HEK293T (cell line): Measurements from ENCODE around the gene SLC5A1.

ENCODE experiments used
- CTCF ChIA-PET: fragments of 350-600 bp; formaldehyde crosslinking; extraction: SDS; loops from one replicate; lab custom pipeline; 2021; ENCODE audit warnings: antibody characterized with exemption, inconsistent platforms; lab: Yijun Ruan, JAX
- POLR2A ChIA-PET: fragments of 350-600 bp; formaldehyde crosslinking; extraction: SDS; loops from one replicate; lab custom pipeline; 2020; ENCODE audit warnings: antibody characterized with exemption, inconsistent platforms; lab: Yijun Ruan, JAX
- DNase-seq: peaks from one replicate; pipeline ENCODE4 v3.0.0; 2012; ENCODE audit warnings: mixed read lengths; ENCODE audit errors: extremely low spot score
- ARNT ChIP-seq: fragments of 450-650 bp; IDR thresholded peaks from 2 replicates; pipeline ENCODE4 v1.6.1; 2017; ENCODE audit warnings: mild to moderate bottlenecking
- BHLHE40 ChIP-seq: fragments of 450-650 bp; IDR thresholded peaks from 2 replicates; pipeline ENCODE4 v1.6.1; 2016; ENCODE audit warnings: mild to moderate bottlenecking, moderate library complexity, borderline replicate concordance
- CTBP1 ChIP-seq: fragments of 450-650 bp; IDR thresholded peaks from 2 replicates; pipeline ENCODE4 v1.6.1; 2016; ENCODE audit warnings: borderline replicate concordance
- ELF4 ChIP-seq: fragments of 450-650 bp; IDR thresholded peaks from 2 replicates; pipeline ENCODE4 v1.6.1; 2017; ENCODE audit warnings: antibody characterized with exemption
- FOXA1 ChIP-seq: fragments of 450-650 bp; IDR thresholded peaks from 2 replicates; pipeline ENCODE4 v1.6.1; 2016; ENCODE audit warnings: mild to moderate bottlenecking
- FOXK2 ChIP-seq: fragments of 450-650 bp; IDR thresholded peaks from 2 replicates; pipeline ENCODE4 v1.6.1; 2016; ENCODE audit warnings: mild to moderate bottlenecking
- FOXM1 ChIP-seq: fragments of 450-650 bp; IDR thresholded peaks from 2 replicates; pipeline ENCODE4 v1.6.1; 2017; ENCODE audit warnings: mild to moderate bottlenecking, borderline replicate concordance
- HDGF ChIP-seq: fragments of 450-650 bp; IDR thresholded peaks from 2 replicates; pipeline ENCODE4 v1.6.1; 2017; ENCODE audit warnings: antibody characterized with exemption, borderline replicate concordance
- L3MBTL2 ChIP-seq: fragments of 450-650 bp; conservative IDR thresholded peaks from 2 replicates; pipeline ENCODE4 v1.6.1; 2016; ENCODE audit warnings: mild to moderate bottlenecking
- LEF1 ChIP-seq: fragments of 450-650 bp; IDR thresholded peaks from 2 replicates; pipeline ENCODE4 v1.6.1; 2017; ENCODE audit warnings: mild to moderate bottlenecking, borderline replicate concordance
- NFRKB ChIP-seq: fragments of 450-650 bp; IDR thresholded peaks from 2 replicates; pipeline ENCODE4 v1.6.1; 2016; ENCODE audit warnings: mild to moderate bottlenecking, moderate library complexity
- SP1 ChIP-seq: fragments of 450-650 bp; IDR thresholded peaks from 2 replicates; pipeline ENCODE4 v1.6.1; 2017
- SUZ12 ChIP-seq: fragments of 450-650 bp; IDR thresholded peaks from 2 replicates; pipeline ENCODE4 v1.6.1; 2016; ENCODE audit warnings: mild to moderate bottlenecking
- TARDBP ChIP-seq: fragments of 450-650 bp; IDR thresholded peaks from 2 replicates; pipeline ENCODE4 v1.6.1; 2016
- ZNF384 ChIP-seq: fragments of 450-650 bp; IDR thresholded peaks from 2 replicates; pipeline ENCODE4 v1.6.1; 2016
- TF ChIP-seq, protein P1 (sequence below): fragments of 450-650 bp; IDR thresholded peaks from 2 replicates; pipeline ENCODE4 v1.6.1; 2016

Gene SLC5A1

DNA sequence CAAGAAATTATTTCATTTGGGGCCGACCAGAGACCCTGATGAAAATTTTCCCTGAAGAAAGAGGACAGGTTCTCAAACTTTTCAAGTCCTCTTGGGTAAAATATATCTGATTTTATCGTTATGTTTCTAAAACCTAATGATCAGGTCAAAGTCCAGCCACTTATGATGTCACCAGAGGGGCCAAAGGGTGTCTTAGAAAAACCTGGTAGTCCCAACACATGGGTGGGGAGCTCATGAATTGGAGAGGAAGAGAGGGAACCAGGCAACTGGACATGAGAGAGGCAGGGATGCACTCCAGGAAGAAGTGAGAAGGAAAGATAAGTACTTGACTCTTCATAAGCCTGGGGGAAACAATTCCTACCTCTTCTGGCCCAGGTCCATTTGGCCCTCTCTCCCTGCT lies 9.2 kb downstream of the SLC5A1 start:
- TF ChIP-seq SUZ12 = no peak
- TF ChIP-seq CTBP1 = no peak
- no peak for TF ChIP-seq FOXA1
- TF ChIP-seq ZNF384 = no peak
- TF ChIP-seq, protein P1, sequence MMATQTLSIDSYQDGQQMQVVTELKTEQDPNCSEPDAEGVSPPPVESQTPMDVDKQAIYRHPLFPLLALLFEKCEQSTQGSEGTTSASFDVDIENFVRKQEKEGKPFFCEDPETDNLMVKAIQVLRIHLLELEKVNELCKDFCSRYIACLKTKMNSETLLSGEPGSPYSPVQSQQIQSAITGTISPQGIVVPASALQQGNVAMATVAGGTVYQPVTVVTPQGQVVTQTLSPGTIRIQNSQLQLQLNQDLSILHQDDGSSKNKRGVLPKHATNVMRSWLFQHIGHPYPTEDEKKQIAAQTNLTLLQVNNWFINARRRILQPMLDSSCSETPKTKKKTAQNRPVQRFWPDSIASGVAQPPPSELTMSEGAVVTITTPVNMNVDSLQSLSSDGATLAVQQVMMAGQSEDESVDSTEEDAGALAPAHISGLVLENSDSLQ = no peak
- no peak for TF ChIP-seq ARNT
- TF ChIP-seq TARDBP = no peak
- TF ChIP-seq L3MBTL2 = no peak
- TF ChIP-seq HDGF = no peak
- no peak for TF ChIP-seq BHLHE40
- TF ChIP-seq ELF4 = no peak
- no peak for TF ChIP-seq FOXK2
- no peak for TF ChIP-seq FOXM1
- TF ChIP-seq NFRKB = no peak
- TF ChIP-seq LEF1 = no peak
- no peak for TF ChIP-seq SP1
- CTCF ChIA-PET = interaction anchor here (1.1 kb wide), 1 partner anchor 82 kb away, joined by 3 read pairs; no protein-coding TSS in a partner anchor
- DNase-seq = no peak
- POLR2A ChIA-PET = no interaction called here

DNA sequence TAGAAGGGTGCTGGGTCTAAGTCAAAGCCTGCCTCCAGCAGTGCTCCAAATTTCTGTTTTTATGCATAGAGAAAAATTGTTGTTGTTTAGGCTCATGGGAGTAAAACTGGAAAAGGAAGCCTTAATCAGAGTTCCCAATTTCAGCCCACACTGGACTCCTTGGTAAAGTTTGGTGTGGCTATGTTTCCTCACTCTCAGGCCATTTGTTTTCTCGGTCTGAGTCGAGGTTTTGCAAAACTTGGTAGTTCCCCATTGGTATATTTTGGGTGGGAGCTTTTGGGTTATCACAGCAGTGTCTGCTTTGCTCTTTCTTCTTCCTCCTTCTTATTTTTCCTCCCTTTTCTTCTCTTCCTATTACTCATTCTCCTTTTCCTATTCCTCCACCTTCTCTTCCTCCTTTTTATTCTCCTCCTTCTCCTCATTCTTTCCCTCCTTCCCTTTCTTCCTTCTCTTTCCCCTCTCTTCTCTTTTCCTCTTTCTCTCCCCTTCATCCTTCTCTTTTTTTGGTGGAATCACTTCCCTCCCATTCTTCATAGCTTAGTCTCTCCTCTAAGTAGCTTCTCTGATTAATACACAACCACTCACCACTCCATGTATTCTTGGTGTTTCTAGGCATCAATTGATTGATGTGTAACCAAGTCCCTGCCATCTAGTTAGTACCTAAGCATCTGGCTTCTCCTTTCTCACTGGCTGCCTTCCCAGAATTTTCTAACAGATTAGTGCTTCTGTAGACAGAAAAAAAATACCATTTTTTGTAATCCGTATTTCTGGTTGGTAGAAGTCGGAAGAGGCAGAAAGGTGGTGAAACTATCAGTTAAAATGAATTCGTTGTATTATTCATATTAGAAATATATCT lies 10.1 kb downstream of the SLC5A1 start:
- CTCF ChIA-PET = no interaction called here

DNA sequence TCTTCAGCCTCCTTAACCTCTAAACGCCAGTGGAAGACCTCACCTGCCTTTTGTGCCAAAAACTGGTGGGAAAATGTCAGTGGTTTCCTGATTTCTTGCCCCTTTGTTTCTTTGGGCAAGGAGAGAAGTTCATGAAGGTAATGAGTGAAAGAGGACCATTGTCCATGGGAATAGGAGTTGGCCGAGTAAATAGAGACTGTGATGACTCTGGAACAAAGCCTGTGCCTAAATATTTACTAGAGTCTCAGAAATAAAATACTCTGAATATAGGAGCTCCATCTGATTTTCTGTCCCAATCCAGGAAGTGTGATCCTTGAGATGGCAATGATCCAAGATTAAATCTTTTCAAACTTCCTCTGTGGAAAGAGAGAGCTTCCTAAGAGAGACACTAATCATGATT lies 12.0 kb downstream of the SLC5A1 start:
- ChIA-PET CTCF (no interaction called here), POLR2A (no interaction called here)
- TF ChIP-seq ZNF384 = no peak
- no peak for TF ChIP-seq TARDBP
- TF ChIP-seq BHLHE40 = no peak
- TF ChIP-seq SP1 = no peak
- TF ChIP-seq SUZ12 = no peak
- TF ChIP-seq LEF1 = no peak
- no peak for TF ChIP-seq NFRKB
- no peak for TF ChIP-seq CTBP1
- no peak for TF ChIP-seq HDGF
- TF ChIP-seq ELF4 = no peak
- no peak for DNase-seq

More for the DNA sequence above, 10.1 kb downstream of the SLC5A1 start:
- TF ChIP-seq L3MBTL2 (no peak), CTBP1 (no peak), BHLHE40 (no peak)
- no peak for DNase-seq
- POLR2A ChIA-PET = no interaction called here

DNA sequence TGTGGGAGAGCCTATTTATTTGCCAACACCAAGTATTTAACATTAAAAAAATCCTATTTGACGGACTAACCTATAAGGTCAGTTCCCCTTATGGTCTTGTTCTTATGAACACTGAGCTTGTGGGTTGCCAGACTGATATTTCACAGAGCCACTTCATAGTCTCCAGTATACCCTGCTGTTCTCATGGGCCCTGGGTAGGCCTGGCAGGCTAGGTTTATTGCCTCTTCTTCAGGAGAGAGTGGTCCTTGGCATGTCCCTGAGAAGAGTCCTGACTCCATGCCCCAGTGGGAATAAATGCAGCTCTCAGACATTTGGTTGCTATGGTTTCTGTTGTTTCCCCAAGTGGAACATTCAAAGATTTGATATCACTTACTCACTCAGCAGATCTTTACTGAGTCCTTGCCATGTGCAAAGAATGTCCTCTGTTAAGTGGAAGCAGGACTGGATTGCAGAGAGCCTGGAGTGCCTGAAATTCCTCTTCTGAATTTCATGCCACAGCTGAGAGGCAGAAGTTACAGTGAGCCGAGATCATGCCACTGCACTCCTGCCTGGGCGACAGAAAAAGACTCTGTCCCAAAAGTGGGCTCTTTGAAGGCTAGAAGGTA lies 15.7 kb downstream of the SLC5A1 start:
- CTCF ChIA-PET = interaction anchor here (1.5 kb wide), 1 partner anchor 9 kb away, joined by 3 read pairs; no protein-coding TSS in a partner anchor
- DNase-seq = no peak
- POLR2A ChIA-PET = no interaction called here
- no peak for TF ChIP-seq BHLHE40
- TF ChIP-seq TARDBP = no peak
- TF ChIP-seq SUZ12 = no peak
- TF ChIP-seq FOXK2 = no peak
- TF ChIP-seq CTBP1 = no peak
- TF ChIP-seq FOXM1 = no peak
- TF ChIP-seq ARNT = no peak
- no peak for TF ChIP-seq LEF1
- no peak for TF ChIP-seq NFRKB
- no peak for TF ChIP-seq SP1
- no peak for TF ChIP-seq ELF4
- no peak for TF ChIP-seq FOXA1
- no peak for TF ChIP-seq HDGF
- TF ChIP-seq, protein P1 = no peak
- TF ChIP-seq L3MBTL2 = no peak
- TF ChIP-seq ZNF384 = no peak

DNA sequence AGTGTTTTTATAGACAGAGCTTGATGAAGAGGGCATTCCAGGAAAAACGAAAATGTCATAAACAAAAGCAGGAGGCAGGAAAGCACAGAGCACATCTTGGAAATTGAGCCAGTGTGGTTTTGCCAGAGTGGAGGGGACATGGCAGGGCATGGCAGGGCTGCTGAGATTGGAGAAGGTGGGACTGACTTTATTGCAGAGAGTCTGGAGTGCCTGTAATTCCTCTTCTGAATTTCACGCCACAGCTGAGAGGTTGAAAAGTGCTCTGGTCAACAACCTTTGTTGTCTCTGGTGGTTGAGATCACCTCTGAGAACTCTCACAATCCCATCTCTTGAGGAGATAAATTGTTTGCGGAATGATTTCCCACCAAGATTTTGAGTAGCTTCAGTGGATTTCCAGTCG lies 16.4 kb downstream of the SLC5A1 start:
- ChIA-PET CTCF (interaction anchor here (1.5 kb wide), 1 partner anchor 10 kb away, joined by 3 read pairs; no protein-coding TSS in a partner anchor), POLR2A (no interaction called here)
- TF ChIP-seq FOXA1 (no peak), SP1 (no peak), TARDBP (no peak), HDGF (no peak), BHLHE40 (no peak), CTBP1 (no peak)
- no peak for DNase-seq

DNA sequence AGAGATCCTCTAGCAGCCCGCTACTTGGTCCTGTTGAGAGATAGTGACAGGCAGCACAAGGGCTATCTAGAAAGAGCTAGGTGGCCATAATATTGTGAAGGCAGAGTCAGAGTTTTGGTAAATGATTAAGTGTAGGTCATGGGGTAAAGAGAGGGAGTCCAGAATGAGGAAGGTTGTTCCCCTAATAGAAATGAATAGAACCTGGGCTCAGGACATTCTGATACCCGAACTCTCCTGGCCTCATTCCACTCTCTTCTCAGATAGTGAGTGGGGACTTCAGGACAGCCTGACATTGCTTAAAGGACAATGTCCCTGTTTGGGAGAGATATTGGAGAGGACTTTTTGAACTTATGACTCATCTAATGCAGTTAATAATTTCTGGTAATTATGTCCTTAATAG lies 20.6 kb downstream of the SLC5A1 start:
- DNase-seq = no peak
- CTCF ChIA-PET = no interaction called here
- POLR2A ChIA-PET = no interaction called here
- TF ChIP-seq FOXA1 = no peak
- TF ChIP-seq BHLHE40 = no peak
- TF ChIP-seq SP1 = no peak
- no peak for TF ChIP-seq NFRKB
- TF ChIP-seq HDGF = no peak
- TF ChIP-seq CTBP1 = no peak
- no peak for TF ChIP-seq LEF1
- TF ChIP-seq FOXK2 = no peak
- no peak for TF ChIP-seq ELF4
- TF ChIP-seq SUZ12 = no peak
- TF ChIP-seq, protein P1 = no peak
